Ectodermal cell (in vitro differentiated cells): ENCODE data around the gene ATP6V0B.

Source experiments
- H3K27ac ChIP-seq: 2 replicates; pipeline ENCODE4 v1.7.0; 2013; ENCODE audit warnings: mild to moderate bottlenecking, low read depth, low read length; ENCODE audit not compliant: insufficient read depth, poor library complexity, severe bottlenecking
- H3K27me3 ChIP-seq: 2 replicates; pipeline ENCODE4 v1.7.0; 2013; ENCODE audit warnings: mild to moderate bottlenecking, low read length; ENCODE audit not compliant: insufficient read depth, control insufficient read depth, poor library complexity, severe bottlenecking
- H3K36me3 ChIP-seq: one replicate; pipeline ENCODE4 v1.7.0; 2013; ENCODE audit warnings: low read length; ENCODE audit not compliant: control insufficient read depth, insufficient read depth
- H3K4me1 ChIP-seq: one replicate; pipeline ENCODE4 v1.7.0; 2013; ENCODE audit warnings: low read length; ENCODE audit not compliant: control insufficient read depth, insufficient read depth
- H3K4me3 ChIP-seq: 2 replicates; pipeline ENCODE4 v1.7.0; 2013; ENCODE audit warnings: low read depth, low read length, control low read depth; ENCODE audit not compliant: insufficient read depth
- H3K9me3 ChIP-seq: 2 replicates; pipeline ENCODE4 v1.7.0; 2013; ENCODE audit warnings: mild to moderate bottlenecking, low read length, moderate library complexity; ENCODE audit not compliant: control insufficient read depth
- WGBS, 2 experiments: methylation state at CpG; one replicate each; pipeline ENCODE4 v1.1.7; 2013; ENCODE audit warnings: missing lambda C conversion rate in 2 of 2; 5-methylcytosine and 5-hydroxymethylcytosine counted together

ATP6V0B gene

GRCh38 chr1:43994071-43994470, 19.3 kb downstream of the ATP6V0B start:
- peaks cover 22% of the 10 kb centered on the region for H3K4me1 ChIP-seq
- H3K4me3 ChIP-seq = no peak overlapping the region
- 92 to 93% methylated on average over 7 of the region's 7 CpGs for WGBS, 2 experiments
- no peaks in the 10 kb centered on the region for H3K9me3 ChIP-seq
- peaks cover 5% of the 10 kb centered on the region for H3K27me3 ChIP-seq
- no peak overlapping the region for H3K27ac ChIP-seq
- no peaks in the 10 kb centered on the region for H3K36me3 ChIP-seq

DNA sequence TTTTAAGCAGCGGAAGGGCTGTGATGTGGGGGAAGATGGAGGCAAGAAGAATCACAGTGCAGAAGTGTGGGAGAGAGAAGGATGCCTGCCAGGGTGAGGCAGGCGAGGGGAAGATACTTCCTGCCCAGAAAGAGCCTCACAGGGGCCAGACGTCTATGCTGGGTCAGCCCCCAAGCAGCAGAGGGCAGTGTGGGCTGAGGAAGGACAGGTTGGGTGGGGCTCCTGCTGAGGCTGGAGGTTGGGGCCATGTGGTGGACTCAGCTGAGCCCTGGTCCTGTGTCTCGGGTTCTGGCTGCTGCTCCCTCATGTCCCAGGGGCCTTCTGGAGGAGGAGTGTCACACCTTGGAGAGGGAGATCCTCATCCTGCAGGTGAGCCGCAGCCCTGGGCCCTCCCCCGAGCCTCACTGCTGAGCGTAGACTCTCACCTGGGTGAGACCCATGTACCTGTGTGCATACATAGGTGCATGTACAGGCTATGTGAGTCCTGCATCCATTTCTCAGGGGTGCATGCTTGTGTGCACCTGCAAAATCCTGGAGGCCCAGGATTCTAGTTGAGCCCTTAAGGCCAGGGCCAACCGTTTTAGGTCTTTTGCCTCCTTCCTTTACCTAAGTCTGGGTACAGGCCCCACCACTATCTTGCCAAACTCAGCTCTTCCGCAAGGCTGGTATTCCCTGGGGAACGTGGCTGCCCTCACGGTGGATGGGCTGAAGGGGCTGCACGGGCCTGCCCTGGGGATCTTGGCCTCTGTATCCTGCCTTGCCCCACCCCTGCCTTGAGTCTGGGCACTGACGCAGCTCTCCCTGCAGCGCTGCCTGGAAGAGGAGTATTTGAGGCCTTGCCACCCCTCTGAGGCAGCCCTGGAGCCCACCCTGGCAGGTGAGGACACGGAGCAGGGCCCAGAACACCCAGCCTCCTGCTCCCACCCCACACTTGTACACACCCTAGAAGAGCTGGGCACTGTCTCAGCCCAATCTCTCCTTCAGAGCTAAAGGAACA, 20.3 kb downstream of the ATP6V0B start:
- WGBS, 2 experiments = 82 to 84% methylated on average over 15 of the region's 15 CpGs
- peak overlapping the region; percentile 13 for H3K27ac ChIP-seq
- H3K4me3 ChIP-seq = no peak overlapping the region
- peaks cover 6% of the 10 kb centered on the region for H3K36me3 ChIP-seq
- H3K9me3 ChIP-seq = no peaks in the 10 kb centered on the region
- peaks cover 5% of the 10 kb centered on the region for H3K27me3 ChIP-seq
- H3K4me1 ChIP-seq = peaks cover 22% of the 10 kb centered on the region

DNA sequence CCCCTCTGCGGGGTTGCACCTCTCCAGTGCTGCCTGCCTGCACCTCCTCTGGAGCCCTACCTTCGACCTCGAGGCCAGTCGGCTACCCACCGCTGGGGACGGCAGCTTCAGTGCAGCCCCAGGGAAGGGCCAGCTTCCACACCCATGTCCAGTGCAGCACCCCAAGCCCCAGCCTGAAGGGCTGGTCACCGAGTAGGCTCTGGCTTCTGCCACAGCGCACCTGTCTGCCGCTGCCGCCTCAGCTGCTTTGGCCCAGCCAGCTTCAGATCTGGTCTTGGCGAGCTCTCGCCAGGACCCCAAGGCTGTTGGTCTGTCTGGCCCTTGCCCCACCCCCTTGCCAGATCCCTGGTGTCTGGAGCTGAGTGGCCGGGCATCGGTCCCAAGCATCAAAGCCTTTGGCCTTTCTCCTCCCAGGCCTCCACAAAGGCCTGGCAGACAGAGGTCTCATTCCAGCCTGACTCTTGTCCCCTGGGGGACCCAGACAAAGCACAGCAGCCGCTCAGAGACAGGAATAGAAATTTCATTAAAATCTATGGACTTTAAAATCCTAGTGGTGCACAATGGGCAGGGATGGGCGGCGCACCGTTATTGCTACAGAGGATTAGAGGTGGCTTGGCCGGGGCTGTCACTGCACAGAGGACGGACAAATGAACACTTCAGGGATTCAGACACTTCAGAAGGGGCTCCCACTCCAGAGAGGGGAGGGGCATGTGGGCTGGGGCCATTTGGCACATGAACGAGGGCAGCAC, 21.4 kb downstream of the ATP6V0B start:
- 84 to 88% methylated on average over 21 of the region's 21 CpGs for WGBS, 2 experiments
- peak overlapping the region; percentile 67 for H3K27ac ChIP-seq
- no peak overlapping the region for H3K4me3 ChIP-seq

DNA sequence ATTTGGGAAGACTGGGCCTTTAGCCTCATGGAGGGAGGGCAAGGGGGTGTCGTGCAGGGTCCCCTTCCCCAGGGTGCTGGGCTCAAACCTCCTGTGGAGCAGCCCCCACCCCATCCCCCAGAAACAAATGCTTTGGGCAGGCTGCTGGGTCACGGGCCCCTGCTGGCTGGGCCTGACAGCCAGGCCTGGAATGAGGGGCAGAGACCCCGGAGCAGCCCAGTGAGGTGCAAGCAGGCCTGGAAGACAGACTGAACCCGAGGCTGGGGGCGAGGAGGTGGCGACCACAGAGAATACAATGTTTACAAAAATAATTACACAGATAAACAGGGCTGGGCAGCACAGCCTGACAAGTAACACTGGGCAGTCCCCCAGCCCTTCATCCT, 22.0 kb downstream of the ATP6V0B start:
- Histone ChIP-seq H3K36me3 (peaks cover 11% of the 10 kb centered on the region), H3K4me3 (no peak overlapping the region), H3K27ac (peak overlapping the region; percentile 67), H3K4me1 (peaks cover 17% of the 10 kb centered on the region), H3K9me3 (no peaks in the 10 kb centered on the region), H3K27me3 (peaks cover 5% of the 10 kb centered on the region)
- 87 to 89% methylated on average over 6 of the region's 6 CpGs for WGBS, 2 experiments

More for the DNA sequence above, 21.4 kb downstream of the ATP6V0B start:
- peaks cover 11% of the 10 kb centered on the region for H3K36me3 ChIP-seq
- H3K4me1 ChIP-seq = peaks cover 18% of the 10 kb centered on the region
- peaks cover 5% of the 10 kb centered on the region for H3K27me3 ChIP-seq
- no peaks in the 10 kb centered on the region for H3K9me3 ChIP-seq

- H3K4me1 ChIP-seq = peaks cover 17% of the 10 kb centered on the region
- H3K4me3 ChIP-seq = no peak overlapping the region
- H3K27me3 ChIP-seq = peaks cover 2% of the 10 kb centered on the region
- no peak overlapping the region for H3K27ac ChIP-seq
- peaks cover 11% of the 10 kb centered on the region for H3K36me3 ChIP-seq
- WGBS, 2 experiments = 92 to 93% methylated on average over 22 of the region's 22 CpGs
- H3K9me3 ChIP-seq = no peaks in the 10 kb centered on the region
Measured at GRCh38 chr1:43997295-43997999, 22.7 kb downstream of the ATP6V0B start.

DNA sequence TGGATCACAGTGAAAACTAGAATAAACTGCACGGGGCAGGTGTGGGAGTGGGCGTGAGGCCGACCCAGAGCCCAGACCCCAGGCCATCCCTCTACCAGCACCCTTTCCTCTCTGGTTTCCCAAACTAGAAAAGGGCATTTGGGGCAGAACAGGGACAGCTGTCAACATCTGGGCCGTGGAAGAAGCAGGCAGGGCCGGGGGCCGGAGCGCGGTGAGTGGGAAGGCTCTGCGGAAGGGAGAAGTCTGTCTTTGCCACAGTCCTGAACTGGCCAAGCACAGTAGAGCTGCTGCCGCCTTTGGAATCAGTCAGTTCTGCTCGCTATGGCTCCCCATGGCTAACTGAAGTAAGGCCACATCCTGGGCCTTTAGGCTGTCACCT, 23.2 kb downstream of the ATP6V0B start:
- Histone ChIP-seq H3K27me3 (no peaks in the 10 kb centered on the region), H3K4me3 (no peak overlapping the region), H3K9me3 (no peaks in the 10 kb centered on the region), H3K27ac (no peak overlapping the region), H3K4me1 (peaks cover 17% of the 10 kb centered on the region), H3K36me3 (peaks cover 11% of the 10 kb centered on the region)
- WGBS, 2 experiments = 93 to 95% methylated on average over 11 of the region's 11 CpGs

DNA sequence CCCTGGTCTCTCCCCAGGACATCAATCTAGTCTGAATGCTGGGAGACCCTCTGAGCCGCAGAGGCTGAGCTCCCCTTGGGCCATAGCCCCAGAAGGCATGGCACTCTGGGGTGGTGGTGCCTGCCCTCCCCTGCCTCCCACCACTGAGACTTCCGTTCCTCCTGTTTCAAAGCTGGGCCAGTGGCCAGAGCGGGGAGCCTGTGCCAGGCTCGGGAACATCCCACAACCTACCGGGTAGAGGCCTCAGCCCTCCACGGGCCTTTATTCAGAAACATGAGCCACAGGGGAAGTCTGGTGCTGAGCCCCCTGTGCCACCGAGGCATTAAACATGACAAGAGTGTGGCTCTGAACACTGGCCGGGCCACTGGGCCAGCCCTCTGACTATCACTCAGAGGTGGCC, 24.7 kb downstream of the ATP6V0B start:
- Histone ChIP-seq H3K27me3 (no peaks in the 10 kb centered on the region), H3K36me3 (peaks cover 11% of the 10 kb centered on the region), H3K27ac (no peak overlapping the region), H3K4me1 (peaks cover 17% of the 10 kb centered on the region), H3K9me3 (no peaks in the 10 kb centered on the region), H3K4me3 (no peak overlapping the region)
- 94 to 95% methylated on average over 8 of the region's 8 CpGs for WGBS, 2 experiments

GRCh38 chr1:44000122-44000665, 25.4 kb downstream of the ATP6V0B start:
- H3K27ac ChIP-seq = no peak overlapping the region
- H3K36me3 ChIP-seq = peaks cover 11% of the 10 kb centered on the region
- no peaks in the 10 kb centered on the region for H3K27me3 ChIP-seq
- peaks cover 17% of the 10 kb centered on the region for H3K4me1 ChIP-seq
- no peak overlapping the region for H3K4me3 ChIP-seq
- 91% methylated on average over 8 of the region's 8 CpGs for WGBS, 2 experiments
- H3K9me3 ChIP-seq = no peaks in the 10 kb centered on the region

- Histone ChIP-seq H3K4me3 (no peak overlapping the region), H3K36me3 (peaks cover 11% of the 10 kb centered on the region), H3K9me3 (no peaks in the 10 kb centered on the region), H3K27me3 (no peaks in the 10 kb centered on the region), H3K4me1 (peaks cover 4% of the 10 kb centered on the region), H3K27ac (no peak overlapping the region)
- 93 to 94% methylated on average over 8 of the region's 8 CpGs for WGBS, 2 experiments
Measured at GRCh38 chr1:44002165-44002564, 27.4 kb downstream of the ATP6V0B start.
